Measurements from ENCODE around the gene CACNB2.

DNA sequence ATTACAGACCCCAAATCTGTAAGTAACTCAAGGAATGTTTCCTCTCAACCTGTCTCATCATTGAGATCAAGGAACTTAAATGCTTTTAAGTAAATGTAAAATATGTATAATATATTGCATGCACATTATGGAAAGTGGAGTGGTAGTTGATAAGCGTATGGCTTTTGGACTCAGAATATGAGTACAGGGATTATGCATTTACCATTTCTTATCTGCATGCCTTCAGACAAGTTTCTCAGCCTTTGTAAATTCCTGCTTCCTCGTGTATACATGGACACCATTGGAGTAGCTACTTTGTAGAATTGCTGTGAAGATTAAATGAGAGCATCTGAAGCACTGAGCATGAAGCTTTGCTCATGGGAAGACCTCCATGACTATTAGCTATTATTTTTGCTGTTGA lies 70.5 kb downstream of the CACNB2 start:
- TF ChIP-seq POLR2A (IDR thresholded peaks at IDR 0.05; ENCODE audit: low read length) (no peak), GATA1 (IDR thresholded peaks at IDR 0.05; ENCODE audit: low read depth, low read length) (no peak)
